Coronary artery (tissue), 2 donors: Measurements from ENCODE around the gene PDE5A.
"Not testable (repeated sequence)": the region's sequence is repeated elsewhere in the genome, so short reads cannot be mapped to it uniquely, and the experiment has no call there.

Source experiments
- DNase-seq: peaks from one replicate; pipeline ENCODE4 v3.0.0-alpha.2; 2017; ENCODE audit warnings: low spot score
- H3K27ac ChIP-seq, 2 donors: fragments of 200-600 bp; sonication (generic); one replicate each; pipeline ENCODE4 v1.5.1; 2016 to 2019
- H3K4me3 ChIP-seq: fragments of 200-600 bp; sonication (generic); 2 replicates; pipeline ENCODE4 v1.5.1; 2016; ENCODE audit warnings: mild to moderate bottlenecking, moderate library complexity
- TF ChIP-seq, protein P1 (sequence below): fragments of 200-600 bp; sonication (generic); IDR thresholded peaks from one replicate; pipeline ENCODE4 v1.5.1; 2019; ENCODE audit warnings: antibody characterized with exemption

PDE5A gene

DNA sequence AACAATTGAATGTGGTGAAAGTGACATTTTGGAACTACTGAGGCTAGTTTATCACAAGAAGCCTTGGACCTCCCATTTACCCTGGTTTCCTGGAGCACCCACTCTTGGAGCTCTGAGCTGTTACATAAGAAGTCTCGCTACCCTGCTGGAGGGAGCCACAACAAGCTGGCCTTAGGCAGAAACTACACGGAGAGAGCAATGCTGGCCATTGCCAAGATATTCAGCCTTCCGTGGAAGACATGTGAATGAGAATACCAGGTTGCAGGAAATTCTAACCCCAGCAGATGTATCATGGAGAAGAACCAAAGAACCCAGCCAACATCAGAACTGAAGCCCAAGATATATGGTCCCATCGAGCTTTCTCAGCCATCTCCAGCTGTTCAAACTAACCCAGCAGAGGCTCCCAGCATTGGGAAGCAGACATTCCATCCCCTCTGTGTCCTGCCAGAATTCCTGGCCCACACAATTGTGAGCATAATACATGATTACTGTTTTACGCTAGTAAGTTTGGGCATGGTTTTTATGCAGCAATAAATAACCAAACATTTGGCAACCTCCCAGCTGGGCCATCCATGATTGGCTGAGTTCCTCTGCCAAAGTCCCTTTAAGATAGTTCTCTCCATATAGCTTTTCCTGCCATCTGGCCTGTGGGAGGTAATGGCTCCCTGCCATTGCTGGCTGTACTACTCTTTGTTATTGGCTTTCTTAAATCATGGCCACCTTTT is 17.9 kb upstream of the PDE5A start:
- TF ChIP-seq, protein P1, sequence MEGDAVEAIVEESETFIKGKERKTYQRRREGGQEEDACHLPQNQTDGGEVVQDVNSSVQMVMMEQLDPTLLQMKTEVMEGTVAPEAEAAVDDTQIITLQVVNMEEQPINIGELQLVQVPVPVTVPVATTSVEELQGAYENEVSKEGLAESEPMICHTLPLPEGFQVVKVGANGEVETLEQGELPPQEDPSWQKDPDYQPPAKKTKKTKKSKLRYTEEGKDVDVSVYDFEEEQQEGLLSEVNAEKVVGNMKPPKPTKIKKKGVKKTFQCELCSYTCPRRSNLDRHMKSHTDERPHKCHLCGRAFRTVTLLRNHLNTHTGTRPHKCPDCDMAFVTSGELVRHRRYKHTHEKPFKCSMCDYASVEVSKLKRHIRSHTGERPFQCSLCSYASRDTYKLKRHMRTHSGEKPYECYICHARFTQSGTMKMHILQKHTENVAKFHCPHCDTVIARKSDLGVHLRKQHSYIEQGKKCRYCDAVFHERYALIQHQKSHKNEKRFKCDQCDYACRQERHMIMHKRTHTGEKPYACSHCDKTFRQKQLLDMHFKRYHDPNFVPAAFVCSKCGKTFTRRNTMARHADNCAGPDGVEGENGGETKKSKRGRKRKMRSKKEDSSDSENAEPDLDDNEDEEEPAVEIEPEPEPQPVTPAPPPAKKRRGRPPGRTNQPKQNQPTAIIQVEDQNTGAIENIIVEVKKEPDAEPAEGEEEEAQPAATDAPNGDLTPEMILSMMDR: no peak
- Histone ChIP-seq H3K27ac (no peak overlapping the region), H3K4me3 (no peak overlapping the region)
- DNase-seq: no peak

DNA sequence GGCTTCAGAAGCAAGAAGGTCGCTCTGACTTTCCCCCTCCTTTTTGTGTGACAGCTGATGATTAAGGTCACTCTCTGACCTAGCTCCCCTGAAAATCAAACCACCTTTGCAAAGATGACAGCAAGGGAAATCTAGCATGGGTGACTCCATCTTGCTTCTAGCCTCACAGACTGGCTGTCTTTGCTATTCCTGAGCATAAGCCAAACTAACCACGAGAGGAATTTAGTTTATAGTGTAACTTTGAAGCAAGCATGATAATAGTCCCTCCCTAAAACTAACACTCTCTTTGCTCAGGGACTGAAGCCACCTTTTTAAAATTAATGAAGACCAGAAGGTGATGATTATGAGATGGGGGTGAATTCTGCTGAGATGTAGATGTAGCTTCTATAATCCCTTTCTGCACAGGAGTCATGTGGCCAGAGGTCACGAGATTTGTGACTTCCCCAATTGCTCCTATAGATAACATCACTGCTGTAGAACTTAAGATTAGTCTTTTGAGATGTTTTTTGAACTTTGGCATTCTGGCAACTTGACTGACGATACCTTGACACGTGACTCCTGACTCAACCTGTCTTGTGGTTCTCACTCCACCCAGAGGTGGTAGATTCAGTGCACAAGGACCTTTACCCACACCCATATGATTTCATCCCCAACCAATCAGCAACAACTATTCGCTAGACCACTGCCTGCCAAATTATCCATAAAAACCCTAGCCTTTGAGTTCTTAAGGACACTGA is 14.9 kb upstream of the PDE5A start:
- DNase-seq: no peak
- Histone ChIP-seq H3K4me3 (no peak overlapping the region), H3K27ac (no peak overlapping the region)
- TF ChIP-seq, protein P1: no peak

DNA sequence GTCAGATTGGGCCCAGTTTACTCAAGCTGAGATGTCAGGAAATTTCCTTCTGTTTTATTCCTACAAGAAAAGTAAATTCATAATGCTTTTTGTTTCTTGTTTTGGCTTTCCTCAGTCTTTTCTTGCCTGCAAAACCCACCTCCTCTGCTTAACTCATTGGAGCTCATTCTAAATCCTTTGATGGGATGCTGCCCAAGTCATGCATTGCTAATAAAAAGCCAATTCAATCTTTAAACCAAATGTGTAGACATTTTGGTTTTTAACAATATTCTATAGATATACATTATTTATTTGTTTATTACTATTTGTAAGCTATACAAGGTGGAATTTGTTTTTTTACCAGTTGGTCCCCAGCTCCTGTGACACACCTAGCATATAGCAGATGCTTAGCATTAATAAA is 13.2 kb upstream of the PDE5A start:
- H3K4me3 ChIP-seq: no peak overlapping the region
- no peak for DNase-seq
- TF ChIP-seq, protein P1: no peak
- H3K27ac ChIP-seq: no peak overlapping the region

DNA sequence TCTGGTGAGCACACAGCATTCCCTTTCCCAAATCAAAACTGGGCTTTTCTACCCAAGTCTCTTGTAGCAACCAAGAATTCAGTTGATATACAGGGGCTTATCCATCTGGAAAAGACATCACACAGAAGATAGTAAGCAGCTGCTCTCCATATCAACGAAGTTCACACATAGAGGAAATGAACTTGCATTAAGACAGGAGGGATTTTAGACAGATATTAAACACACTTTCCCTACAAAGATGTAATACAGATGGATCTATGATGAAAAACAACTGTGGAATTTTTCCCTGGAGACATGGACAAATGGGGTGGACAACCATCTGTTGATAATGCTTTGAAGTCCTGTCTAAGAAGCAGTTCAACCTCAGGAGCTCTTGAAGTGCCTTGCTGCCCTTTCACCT is 9.8 kb upstream of the PDE5A start:
- Histone ChIP-seq H3K4me3 (no peak overlapping the region), H3K27ac (no peak overlapping the region)
- DNase-seq: no peak
- TF ChIP-seq, protein P1: no peak

DNA sequence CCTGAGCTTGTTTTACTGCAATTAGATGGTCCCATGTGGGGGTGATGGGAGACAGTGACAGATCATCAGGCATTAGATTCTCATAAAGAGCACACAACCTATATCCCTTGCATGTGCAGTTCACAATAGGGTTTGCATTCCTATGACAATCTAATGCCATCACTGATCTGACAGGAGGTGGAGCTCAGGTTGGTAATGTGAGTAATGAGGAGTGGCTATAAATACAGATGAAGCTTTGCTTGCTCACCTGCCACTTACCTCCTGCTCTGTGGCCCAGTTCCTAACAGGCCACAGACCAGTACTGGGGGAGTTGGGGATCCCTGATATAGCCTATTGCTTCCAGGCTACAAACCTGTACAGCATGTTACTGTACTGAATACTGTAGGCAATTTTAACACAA is 8.2 kb upstream of the PDE5A start:
- H3K27ac ChIP-seq, DNase-seq, H3K4me3 ChIP-seq: not testable (repeated sequence)

DNA sequence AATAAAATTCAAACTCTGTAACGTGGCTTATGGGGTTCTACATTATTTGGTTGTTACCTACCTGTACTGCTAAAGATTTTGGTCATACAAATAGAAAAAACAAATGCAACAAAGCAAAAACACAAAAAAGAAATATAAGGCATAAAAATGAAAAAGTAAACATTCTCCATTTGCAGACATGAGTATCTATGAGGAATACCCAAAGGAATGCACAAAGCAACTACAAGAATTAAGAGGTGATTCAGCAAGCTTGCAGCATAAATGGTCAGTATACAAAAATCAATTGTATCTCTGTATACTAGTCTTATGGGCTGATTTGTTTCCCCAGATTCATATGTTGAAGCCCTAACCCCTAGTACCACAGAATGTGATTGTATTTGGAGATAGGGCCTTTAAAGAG is 3.6 kb upstream of the PDE5A start:
- DNase-seq: no peak
- no peak overlapping the region for H3K27ac ChIP-seq
- TF ChIP-seq, protein P1: no peak

DNA sequence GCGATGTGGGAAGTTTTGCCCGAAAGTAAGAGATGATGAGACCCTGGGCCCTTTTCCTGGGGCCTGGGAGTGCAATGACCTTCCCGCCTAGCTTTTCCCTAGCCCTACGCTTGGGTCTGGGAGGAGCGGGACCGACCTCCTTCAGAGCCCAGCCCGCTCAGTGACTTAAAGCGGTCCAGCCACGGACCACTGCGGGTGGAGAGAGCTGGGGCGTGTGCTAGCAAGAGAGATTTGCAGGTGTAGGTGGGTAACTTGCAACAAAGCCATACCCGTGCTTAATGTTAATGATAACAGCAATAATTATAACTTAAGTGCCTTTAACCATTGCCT is 503 bp upstream of the PDE5A start:
- TF ChIP-seq, protein P1: peak; percentile 21
- Histone ChIP-seq H3K4me3 (peak overlapping the region; percentile 85), H3K27ac (peak overlapping the region; percentile 87 to 92)
- no peak for DNase-seq

More for the DNA sequence above, 3.6 kb upstream of the PDE5A start:
- H3K4me3 ChIP-seq: no peak overlapping the region
